SK-N-MC (cell line): ENCODE data around the gene WFDC5.
"Not testable (repeated sequence)": the region's sequence is repeated elsewhere in the genome, so short reads cannot be mapped to it uniquely, and the experiment has no call there.

Experiments
- DNase-seq: peaks from one replicate; pipeline ENCODE4 v3.0.0-alpha.2; 2011; ENCODE audit warnings: low read depth, low spot score
- H3K27ac ChIP-seq: fragments of 200-600 bp; sonication (generic); 2 replicates; pipeline ENCODE4 v1.5.1; 2016; ENCODE audit warnings: mixed run types
- H3K36me3 ChIP-seq: fragments of 200-600 bp; sonication (generic); 2 replicates; pipeline ENCODE4 v1.6.1; 2017; ENCODE audit warnings: antibody characterized with exemption, low read length, mixed read lengths; ENCODE audit not compliant: insufficient read depth
- H3K4me3 ChIP-seq: fragments of 200-600 bp; sonication (generic); 2 replicates; pipeline ENCODE4 v1.5.1; 2016
- H3K9ac ChIP-seq: fragments of 200-600 bp; sonication (generic); 2 replicates; pipeline ENCODE4 v1.8.0; 2017; ENCODE audit warnings: mixed run types, mixed read lengths; ENCODE audit not compliant: insufficient read length
- H3K9me3 ChIP-seq: fragments of 200-600 bp; sonication (generic); 2 replicates; pipeline ENCODE4 v1.6.1; 2017; ENCODE audit warnings: low read depth, mild to moderate bottlenecking, antibody characterized with exemption, low read length, moderate library complexity, mixed read lengths
- EZH2 ChIP-seq: fragments of 200-600 bp; sonication (generic); IDR thresholded peaks from one replicate; pipeline ENCODE4 v1.6.1; 2017; ENCODE audit warnings: antibody characterized with exemption
- FOXP2 ChIP-seq: optimal IDR thresholded peaks from 2 replicates; pipeline ENCODE3; 2011; ENCODE audit warnings: mild to moderate bottlenecking, moderate library complexity; ENCODE audit not compliant: insufficient read depth; ENCODE audit errors: extremely low read length, control extremely low read depth
- POLR2AphosphoS5 ChIP-seq: IDR thresholded peaks from 2 replicates; pipeline ENCODE4 v1.6.1; 2012; ENCODE audit warnings: mild to moderate bottlenecking, low read depth, low read length, borderline replicate concordance

Gene WFDC5

GRCh38 chr20:45114465-45115385 lies at the start of gene WFDC5:
Gene WFDC5 (minus strand): TSS chr20:45115174. CDS start chr20:45115083, 91 bp downstream.
- no peak for DNase-seq
- Histone ChIP-seq H3K36me3 (no peaks in the 10 kb centered on the region), H3K9me3 (no peaks in the 10 kb centered on the region), H3K27ac (no peak within 1 kb of the TSS), H3K4me3 (no peak within 1 kb of the TSS), H3K9ac (no peak within 1 kb of the TSS)
- TF ChIP-seq FOXP2 (no peak), EZH2 (no peak), POLR2AphosphoS5 (no peak)

GRCh38 chr20:45163083-45163803 lies 48.3 kb upstream of the WFDC5 start:
- H3K27ac ChIP-seq: no peak overlapping the region
- no peak for DNase-seq
- H3K36me3 ChIP-seq: no peaks in the 10 kb centered on the region
- TF ChIP-seq POLR2AphosphoS5: no peak
- H3K9me3 ChIP-seq: no peaks in the 10 kb centered on the region
- H3K4me3 ChIP-seq: no peak overlapping the region
- H3K9ac ChIP-seq: no peak overlapping the region

DNA sequence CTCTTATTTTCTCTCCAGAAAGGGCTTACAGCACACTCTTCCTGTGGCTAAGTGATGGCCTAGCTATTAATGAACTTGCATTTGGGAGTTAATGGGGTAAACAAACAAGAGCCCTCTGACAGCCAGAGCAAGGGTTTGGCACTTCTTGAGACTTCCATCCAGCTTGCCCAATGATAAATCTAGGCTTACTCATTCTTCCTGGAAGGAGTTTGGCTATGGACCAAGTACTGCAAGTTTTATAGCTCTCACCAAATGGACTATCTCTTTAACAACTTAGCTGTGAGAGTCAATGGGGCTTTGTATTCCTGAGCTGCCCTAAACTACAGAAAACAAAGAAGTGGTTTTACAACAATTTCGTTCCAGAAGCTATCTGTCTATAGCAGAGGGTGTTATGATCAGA lies 43.0 kb upstream of the WFDC5 start:
- no peak overlapping the region for H3K4me3 ChIP-seq
- H3K9ac ChIP-seq: no peak overlapping the region
- no peaks in the 10 kb centered on the region for H3K36me3 ChIP-seq
- TF ChIP-seq FOXP2: no peak
- TF ChIP-seq EZH2: no peak
- no peak for TF ChIP-seq POLR2AphosphoS5
- no peak overlapping the region for H3K27ac ChIP-seq
- no peaks in the 10 kb centered on the region for H3K9me3 ChIP-seq
- DNase-seq: no peak

DNA sequence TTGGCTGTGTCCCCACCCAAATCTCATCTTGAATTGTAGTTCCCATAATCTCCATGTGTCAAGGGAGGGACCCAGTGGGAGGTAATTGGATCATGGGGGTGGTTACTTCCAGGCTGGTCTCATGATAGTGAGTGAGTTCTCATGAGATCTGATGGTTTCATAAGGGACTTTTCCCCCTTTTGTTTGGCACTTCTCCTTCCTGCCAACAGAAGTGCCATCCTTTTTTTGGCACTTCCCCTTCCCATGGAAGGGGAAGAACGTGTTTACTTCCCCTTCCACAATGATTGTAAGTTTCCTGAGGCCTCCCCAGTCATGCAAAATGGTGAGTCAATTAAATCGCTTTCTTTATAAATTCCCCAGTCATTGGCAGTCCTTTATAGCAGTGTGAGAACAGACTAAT lies 41.7 kb upstream of the WFDC5 start:
- no peak for DNase-seq
- Histone ChIP-seq H3K4me3 (no peak overlapping the region), H3K9ac (no peak overlapping the region), H3K9me3 (no peaks in the 10 kb centered on the region), H3K27ac (no peak overlapping the region), H3K36me3 (no peaks in the 10 kb centered on the region)
- no peak for TF ChIP-seq EZH2
- TF ChIP-seq POLR2AphosphoS5: no peak
- no peak for TF ChIP-seq FOXP2

DNA sequence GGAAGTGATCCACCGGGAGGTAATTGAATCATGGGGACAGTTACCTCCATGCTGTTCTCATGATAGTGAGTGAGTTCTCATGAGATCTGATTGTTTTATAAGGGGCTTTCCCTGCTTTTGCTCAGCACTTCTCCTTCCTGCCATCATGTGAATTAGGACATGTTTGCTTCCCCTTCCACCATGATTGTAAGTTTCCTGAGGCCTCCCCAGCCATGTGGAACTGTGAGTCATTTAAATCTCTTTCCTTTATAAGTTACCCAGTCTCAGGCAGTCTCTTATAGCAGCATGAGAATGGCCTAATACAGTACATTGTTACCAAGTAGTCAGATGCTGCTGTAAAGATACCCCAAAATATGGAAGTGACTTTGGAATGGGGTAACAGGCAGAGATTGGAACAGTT lies 39.8 kb upstream of the WFDC5 start:
- H3K9ac ChIP-seq, H3K4me3 ChIP-seq, H3K9me3 ChIP-seq, H3K36me3 ChIP-seq, H3K27ac ChIP-seq, DNase-seq: not testable (repeated sequence)

DNA sequence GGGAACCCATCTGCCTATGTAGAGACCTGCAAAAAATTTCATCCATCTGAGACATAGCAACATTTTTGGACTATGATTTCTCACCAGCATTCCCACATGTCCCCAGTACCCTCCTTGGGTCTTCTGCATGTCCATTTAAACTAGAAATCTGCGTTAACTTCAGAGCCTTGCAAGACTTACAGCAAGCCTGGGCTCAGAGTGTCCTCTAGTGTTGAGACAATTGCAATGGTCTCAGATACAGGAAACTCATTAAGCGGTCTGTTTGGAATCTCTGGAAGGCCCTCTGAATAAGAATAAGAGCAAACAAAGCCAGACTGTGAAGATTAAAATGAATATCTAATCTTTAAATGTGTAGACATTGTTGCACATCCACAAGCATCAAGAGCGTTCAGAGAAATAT lies 39.2 kb upstream of the WFDC5 start:
- Histone ChIP-seq H3K9ac (no peak overlapping the region), H3K36me3 (no peaks in the 10 kb centered on the region), H3K4me3 (no peak overlapping the region), H3K9me3 (no peaks in the 10 kb centered on the region), H3K27ac (no peak overlapping the region)
- TF ChIP-seq EZH2 (no peak), FOXP2 (no peak), POLR2AphosphoS5 (no peak)
- no peak for DNase-seq

DNA sequence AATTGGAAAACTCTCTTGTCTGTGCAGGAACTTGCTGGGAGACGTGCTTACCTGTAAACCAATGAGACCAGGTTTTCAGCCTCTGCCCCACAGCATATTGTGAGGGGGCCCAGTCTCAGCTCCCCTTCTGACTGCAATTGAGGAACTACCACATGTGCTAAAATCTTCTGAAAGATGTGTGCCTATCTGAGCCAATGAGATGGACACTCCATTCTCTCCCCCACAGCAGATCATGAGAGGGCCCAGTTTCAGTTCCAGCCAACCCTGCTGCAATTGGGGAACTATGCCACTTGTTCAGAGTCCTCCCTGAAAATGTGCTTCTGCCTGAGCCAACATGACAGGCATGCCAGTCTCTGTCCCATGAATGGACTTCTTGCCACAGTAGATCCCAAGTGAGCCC lies 38.8 kb upstream of the WFDC5 start:
- Histone ChIP-seq H3K4me3 (no peak overlapping the region), H3K27ac (no peak overlapping the region)
- DNase-seq: no peak

DNA sequence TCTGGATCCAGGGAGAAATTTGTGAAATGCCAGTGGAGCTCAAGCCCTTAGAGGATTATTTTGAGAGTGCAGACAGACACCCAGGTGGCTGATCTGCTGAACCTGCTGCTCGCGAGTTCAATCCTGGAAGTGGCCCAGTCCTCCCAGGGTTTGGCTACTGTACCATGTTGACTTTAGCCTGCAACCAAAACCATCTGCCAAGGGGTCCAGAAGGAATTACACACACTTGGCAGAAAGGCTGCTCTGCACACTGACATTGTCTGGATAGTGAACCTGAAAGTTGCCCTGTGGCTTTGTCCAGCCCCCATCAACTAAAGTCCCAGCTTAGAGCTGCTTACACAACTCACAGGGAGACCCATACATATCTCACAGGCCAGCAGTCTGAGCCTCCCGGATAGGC lies 38.2 kb upstream of the WFDC5 start:
- H3K36me3 ChIP-seq: no peaks in the 10 kb centered on the region
- no peaks in the 10 kb centered on the region for H3K9me3 ChIP-seq
- H3K9ac ChIP-seq: no peak overlapping the region
- H3K4me3 ChIP-seq: no peak overlapping the region
- DNase-seq: no peak
- TF ChIP-seq FOXP2 (no peak), POLR2AphosphoS5 (no peak), EZH2 (no peak)
- no peak overlapping the region for H3K27ac ChIP-seq

More for the DNA sequence above, 38.8 kb upstream of the WFDC5 start:
- Histone ChIP-seq H3K9me3 (no peaks in the 10 kb centered on the region), H3K9ac (no peak overlapping the region), H3K36me3 (no peaks in the 10 kb centered on the region)
- TF ChIP-seq EZH2 (no peak), POLR2AphosphoS5 (no peak), FOXP2 (no peak)
